ENCODE results near the gene GORASP2.

The GORASP2 gene

DNA sequence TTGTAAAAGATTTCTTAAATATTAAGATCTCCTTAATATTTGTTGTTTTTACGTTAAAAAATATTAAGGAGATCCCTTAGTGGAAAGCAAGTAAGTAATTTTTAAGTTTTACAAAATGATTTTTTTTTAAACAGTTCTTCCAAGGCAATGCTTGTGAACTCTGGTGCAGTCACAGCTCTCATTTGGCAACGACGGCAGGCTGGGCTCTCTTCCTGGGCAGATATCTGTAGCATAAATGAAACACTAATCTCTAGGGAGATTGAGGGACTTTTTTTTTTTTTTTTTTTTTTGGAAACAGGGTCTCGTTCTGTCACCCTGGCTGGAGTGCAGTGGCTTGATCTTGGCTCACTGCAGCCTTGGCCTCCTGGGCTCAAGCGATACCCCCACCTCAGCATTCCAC is 38.5 kb downstream of the GORASP2 start:
- no peak for DNase-seq

DNA sequence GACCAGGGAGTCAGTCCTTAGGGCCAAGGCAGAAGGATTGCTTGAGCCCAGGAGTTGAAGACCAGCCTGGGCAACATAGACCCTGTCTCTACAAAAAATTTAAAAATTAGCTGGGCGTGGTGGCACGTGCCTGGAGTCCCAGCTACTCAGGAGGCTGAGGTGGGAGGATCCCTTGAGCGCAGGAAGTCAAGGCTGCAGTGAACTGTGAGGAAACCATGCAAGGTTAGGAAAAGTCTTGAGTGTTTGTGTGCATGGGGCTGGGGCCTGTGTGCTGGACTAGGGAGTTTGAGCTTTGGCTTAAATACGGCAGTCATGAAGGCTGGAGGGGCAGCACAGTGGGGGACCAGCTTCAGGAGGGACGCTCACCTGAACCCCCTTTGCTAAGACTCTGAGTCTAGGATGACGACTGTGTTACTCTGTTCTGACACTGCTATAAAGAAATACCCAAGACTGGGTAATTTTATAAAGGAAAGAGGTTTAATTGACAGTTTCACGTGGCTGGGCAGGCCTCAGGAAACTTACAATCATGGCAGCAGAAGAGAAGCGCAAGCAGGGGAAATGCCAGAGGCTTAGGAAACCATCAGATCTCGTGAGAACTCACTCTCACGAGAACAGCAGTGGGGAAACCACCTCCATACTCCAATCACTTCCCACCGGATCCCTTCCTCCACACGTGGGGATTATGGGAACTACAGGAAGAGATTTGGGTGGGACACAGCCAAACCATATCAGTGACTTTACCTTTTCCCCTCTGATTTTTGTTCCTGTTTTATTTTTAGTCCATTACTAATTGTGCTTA is 39.4 kb downstream of the GORASP2 start:
- DNase-seq: no peak

DNA sequence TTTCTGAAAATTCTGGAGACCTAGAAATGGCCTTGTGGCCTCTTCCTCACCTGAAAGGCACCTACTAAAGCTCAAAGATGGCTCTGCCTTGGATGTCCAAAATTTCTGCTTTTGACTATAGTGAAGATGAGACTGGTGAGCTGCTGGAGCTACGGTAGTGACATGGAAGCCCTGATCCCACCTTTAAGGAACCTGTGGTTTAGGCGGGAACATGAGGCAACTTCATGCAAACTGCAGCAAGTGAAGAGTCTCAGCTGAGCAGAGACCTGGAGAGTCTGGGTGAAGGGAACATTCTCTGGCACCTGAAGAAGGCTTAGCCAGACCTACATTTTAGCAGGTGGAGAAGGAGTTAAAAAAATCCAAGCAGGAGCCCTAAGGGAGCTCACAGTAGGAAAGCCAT is 40.0 kb downstream of the GORASP2 start:
- DNase-seq: no peak

DNA sequence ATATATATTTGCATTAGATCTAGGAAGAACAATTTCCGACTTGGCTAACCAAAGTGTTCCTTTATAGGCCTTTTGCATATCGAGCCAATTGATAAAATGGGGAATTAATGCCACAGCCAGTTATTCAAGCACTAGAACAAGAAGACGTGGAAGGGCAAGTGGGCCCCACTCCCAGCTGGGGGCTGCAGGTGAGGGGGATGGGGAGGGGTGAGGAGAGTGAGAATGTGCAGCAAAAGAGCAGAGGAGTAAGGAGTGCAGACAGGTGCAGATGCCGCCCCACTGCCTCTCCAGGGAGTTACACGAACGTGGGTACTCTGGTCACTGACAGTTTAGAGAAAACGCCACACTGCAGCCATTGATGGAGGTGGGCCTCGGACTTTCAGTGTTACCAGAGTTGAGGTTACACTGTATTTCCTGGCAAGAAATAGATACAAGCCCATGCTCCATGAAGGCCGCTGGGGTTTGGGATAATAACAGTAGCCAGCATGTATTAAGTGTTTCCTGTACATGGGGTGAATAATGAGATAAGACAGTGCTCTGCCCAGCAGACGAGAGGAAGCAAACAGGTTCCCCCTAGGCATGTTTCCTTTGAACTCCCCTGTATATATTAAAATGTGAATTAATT is 40.9 kb downstream of the GORASP2 start:
- DNase-seq: no peak

DNA sequence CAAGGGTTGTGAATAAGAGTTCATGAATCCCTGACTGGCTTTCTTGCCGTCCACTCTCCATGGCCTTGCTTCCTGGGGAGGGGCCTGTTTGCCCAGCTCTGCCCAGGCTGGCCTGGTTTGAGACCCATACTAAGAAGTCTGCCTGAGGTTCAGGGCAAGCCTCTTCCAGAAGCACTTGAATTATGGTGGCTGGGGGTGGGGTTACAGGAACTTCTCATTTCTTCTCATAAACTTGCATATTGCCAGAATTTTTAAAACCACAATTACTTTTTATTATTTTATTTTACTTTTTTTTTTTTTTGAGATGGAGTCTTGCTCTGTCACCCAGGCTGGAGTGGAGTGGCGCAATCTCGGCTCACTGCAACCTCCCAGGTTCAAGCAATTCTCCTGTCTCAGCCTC is 42.0 kb downstream of the GORASP2 start:
- DNase-seq: no peak

DNA sequence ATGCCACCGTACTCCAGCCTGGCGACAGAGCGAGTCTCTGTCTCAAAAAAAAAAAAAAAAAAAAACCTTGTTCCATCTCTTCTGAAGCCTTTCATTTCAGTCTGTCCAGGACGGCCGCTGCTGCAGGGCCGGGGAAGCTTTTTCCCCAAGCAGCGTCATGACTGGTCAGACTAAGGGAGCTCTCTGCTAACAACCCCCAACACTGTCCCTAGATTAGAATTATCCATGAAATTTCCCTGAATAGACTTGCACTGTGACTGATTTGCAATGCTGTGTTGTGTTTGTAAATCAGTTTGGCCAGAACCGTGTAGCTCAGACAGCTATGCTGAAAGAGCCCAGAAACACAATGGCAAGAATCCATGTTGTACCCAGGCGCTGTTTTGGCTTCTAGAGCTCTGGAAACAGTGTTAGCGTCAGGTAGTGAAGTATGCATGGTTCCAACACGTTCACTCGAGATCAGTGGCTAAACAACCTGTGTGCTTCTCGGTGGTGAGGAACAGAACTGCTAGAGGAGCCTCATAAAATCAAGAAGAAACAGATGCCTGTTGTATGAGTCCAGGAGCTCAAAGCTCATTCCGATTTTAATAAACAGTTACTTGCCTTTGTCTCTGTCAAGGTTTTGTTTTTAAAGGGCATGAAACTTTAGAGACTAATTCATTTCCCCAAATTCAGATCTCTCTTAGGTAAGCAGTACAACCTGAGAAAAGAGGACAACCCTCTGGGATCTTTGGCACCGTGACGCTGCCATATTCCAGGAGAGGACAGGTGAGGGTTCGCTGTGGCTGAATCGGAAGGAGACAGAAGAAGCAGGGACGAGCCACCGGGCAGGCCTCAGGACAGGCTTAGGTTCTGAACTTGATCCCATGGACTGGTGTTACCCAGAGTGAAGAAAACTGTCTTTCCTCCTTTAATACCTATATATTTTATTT is 43.5 kb downstream of the GORASP2 start:
- no peak for DNase-seq

DNA sequence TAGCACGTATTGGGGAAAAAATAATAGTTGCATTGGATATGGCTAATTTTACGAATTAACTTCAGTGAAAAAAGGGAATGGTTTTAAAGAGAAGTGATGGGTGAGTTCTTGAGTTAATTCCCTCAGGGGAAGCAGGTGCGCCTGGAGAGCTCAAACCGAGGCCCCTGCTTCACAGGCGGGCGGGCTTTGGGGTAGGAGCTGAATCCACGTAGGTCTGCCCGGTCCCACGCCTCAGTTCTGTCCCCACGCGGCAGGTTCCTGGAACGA is 44.1 kb downstream of the GORASP2 start:
- DNase-seq: no peak

DNA sequence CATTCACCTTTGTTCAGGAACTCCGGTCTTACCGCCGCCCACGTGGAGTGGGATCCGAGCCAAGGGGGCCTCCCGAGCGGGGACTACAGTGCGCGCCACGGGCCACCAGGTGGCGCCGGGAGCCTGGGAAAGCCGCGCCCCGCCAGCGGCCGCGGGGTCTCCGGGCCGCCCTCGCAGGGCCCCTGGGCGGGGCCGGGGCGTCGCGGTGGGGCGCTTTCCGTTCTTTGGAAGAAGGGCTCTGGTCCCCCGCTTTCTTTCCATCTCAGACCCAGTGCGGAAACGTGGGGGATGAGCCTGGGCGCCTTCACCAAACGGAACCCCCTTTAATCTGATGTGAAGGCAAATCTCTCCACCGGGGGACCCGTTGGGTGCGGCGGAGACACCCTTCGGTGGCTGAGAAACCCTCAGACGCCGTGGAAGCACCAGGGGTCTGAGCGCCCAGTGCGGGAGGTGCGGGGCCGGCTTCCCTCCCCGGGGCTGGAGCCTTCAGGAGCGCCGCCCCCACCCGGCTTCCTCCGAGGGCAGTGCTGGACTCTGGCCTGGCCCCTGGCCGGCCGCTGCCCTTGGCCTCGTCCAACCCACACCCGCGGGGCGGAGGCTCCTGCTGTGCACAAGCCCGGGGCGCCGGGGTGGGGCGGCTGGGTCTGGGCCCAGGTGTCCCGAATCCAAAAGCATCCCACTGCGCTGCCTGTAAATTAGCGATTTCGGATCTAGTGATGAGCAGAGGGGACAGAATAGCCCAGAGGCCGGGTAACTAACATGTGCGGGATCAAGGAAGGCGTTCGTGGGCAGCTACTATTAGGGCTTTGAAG is 44.6 kb downstream of the GORASP2 start:
- DNase-seq: peak; percentile 86

DNA sequence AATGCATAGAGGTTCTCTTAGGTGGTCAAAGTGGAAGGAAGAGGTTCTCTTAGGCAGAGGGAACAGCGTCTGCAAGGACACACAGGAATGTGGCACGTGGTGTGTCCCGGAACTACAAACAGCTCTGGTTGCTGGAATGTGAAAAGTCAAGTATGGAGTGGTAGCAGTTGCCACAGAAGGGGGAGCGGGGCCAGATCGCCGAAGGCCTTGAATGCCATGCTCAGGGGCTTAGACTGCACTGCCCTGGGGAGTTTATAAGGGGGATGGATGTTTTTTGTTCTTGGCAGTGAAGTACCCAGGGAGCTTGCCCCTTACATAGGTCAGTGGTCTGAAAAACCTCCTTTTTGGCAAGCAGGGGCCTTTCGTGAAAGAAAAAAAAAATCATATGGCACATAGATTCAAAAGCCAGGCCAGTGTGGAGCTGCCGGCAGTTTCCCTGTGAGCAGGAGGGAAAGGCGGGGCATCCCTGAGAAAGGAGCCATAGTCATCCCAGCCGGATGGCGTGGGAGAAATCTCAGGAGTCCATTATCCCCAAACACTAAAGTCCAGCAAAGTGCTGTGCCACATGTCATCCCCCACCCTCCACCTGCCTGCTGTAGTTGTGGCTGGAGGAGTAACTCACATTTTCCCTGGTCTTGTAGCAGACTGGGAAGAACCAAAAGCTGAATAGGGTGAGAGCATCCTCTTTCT is 45.4 kb downstream of the GORASP2 start:
- DNase-seq: peak; percentile 90

DNA sequence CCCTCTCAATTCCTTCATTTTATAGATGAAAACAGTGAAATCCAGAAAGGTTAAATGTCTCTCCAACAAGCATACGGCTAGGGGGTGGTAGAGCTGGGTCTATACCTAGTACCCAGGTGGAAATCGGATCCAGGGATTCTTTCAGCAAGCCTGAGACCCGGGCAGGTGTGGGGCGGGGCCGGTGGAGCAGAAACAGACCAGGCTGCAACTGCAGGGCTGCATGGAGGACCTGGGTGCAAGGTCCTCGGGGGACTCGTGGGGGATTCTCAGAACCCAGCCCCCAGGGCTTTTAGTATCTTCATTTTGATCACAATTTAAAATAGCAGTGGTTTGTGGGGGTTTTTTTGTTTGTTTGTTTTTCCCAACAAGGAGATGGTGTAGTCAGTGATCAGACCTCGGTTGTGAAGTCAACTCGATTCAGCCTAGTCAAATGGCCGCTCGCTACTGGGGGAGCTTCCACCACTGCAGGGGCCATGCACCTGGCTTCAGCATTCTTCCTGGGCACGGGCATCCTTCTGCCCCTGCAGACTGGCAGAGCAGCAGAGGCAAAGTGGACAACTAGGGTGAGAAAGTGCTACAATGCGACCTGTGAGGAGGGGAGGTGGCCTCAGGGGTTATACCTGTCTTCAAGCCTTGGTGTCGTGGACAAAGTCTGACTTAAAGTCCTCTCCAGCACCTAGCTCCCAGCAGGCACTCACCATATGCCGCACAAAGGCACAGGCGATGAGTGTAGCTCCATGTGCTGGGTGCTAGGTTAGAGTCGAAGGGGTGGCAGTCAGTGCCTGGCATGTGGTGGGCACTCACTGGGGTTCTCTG is 46.3 kb downstream of the GORASP2 start:
- DNase-seq: no peak

DNA sequence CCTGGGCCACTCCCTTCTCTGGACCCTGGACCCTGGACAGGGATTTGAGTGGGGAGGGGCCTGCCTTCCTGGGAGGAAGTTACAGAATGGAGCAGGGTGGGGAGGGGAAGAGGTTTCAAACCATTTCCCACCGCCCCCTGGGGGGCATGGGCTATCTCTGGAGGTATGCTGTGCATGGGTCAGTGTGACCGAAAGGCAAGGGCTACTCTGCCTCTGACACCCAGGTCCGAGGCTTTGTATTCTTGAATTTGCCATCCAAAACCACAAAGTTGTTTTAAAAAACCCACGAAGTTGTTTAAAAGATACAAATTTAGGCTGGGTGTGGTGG is 46.9 kb downstream of the GORASP2 start:
- DNase-seq: no peak

DNA sequence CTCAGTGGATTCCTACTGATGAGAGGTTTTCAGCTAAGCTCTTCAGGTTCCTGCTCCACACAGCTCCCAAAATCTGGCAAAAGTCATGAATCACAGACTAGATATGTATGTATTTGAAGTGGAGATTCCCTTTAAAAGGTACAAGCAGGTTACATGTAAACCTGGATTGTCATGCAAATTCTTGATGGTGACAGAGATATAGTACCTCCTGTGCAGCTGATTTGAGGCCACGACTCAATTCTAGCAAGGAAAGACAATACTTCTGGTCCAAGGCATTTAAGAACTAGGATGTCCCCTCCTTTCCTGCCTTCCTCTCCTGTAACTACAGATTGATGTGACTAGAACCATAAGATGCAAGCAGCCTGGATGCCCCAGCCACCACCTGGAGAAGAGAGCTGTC is 55.0 kb downstream of the GORASP2 start:
- no peak for DNase-seq

DNA sequence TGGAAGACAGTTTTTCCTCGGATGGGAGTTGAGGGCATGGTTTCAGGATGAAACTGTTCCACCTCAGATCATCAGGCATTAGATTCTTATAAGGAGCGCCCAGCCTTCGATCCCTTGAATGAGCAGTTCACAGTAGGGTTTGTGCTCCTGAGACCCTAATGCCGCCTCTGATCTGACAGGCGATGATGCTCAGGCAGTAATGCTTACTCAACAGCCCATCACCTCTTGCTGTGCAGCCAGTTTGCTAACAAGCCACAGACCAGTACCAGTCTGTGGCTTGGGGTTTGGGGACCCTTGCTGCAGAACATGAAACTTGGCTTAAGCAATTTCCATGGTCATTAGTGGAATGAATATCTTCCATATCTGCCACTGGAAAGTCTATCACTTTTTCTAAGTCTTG is 56.4 kb downstream of the GORASP2 start:
- DNase-seq: no peak

DNA sequence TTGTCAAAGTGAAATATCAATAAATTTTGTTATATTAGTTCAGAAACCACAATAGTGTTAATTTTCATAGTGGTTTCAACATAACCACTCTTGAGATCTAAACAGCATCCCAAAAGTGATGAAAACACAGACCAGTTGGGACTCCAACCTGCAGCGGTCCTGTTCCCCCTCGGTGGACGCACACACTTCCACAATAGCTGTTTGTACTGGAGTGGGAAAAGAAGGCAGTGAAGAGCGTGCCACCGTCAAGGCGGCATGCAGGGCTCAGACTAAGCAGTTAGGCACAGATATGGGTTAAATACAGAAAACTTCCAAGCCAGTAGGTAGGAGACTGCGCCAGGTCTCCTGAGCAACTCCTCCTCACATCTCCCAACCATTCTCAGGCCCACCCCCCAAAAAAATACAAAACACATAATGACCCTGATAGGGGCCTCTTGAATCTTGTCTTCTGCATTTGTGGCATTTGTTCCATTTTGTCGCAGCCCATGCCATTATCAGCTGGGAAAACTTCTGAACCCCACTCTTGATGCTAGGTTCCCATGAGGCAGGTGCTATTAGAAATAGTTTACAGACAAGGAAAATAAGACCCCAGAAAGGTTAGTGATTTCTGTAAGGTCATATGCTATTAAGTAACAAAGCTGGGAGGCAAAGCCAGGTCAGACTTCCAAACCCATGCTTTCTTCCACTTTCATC is 57.7 kb downstream of the GORASP2 start:
- DNase-seq: no peak

DNA sequence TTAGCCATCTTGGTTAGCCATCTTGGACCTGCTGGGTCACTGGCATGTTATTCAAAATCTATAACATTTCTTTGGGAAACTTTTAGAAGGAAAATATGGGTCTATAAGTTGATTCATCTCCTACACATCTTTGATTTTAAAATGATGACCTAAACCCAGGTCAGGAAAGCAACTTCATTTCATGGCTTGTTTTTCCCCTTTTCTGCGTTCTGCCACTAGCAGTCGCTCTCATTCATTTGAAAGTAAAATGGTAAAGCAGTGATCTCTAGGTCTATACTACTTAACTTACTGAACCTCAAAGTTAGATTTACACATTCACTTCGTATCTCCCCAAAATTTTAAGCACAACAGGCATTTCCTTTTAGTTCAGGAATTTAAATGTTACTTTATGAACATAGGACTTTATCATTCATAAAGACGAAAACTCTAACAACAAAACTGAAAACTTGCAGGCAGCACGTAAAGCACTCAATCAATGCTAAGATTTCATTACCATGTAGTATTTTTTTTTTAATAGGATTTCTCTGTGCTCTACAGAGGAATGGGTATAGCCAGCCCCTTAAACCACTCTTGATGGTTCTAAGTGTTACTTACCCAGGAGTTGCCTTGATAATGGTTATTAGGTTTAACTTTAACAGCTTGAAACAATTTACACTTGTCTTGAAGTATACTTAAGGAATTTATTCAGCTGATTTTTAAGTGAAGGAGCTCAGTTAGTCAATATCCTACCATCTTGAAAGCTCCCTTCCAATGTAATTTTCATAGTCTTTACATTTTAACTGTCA is 62.5 kb downstream of the GORASP2 start:
- DNase-seq: no peak

DNA sequence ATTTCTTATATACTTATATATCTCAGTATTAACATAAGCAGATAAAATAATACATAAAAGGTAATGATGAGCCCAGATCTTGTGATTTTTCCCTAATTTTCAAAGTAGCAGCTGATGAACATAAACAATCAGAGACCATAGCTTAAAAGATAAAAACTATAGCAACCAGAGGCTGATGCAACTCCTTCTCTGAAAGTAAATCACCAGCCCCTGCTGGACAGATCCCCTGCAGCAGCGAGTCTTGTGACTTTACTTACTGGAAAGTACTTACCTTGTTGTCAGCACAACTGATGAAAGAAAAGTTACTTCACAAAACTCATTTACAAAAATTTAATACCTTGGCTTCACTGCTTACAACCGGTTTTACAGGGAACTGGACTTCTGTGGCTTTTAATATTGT is 67.3 kb downstream of the GORASP2 start:
- no peak for DNase-seq

DNA sequence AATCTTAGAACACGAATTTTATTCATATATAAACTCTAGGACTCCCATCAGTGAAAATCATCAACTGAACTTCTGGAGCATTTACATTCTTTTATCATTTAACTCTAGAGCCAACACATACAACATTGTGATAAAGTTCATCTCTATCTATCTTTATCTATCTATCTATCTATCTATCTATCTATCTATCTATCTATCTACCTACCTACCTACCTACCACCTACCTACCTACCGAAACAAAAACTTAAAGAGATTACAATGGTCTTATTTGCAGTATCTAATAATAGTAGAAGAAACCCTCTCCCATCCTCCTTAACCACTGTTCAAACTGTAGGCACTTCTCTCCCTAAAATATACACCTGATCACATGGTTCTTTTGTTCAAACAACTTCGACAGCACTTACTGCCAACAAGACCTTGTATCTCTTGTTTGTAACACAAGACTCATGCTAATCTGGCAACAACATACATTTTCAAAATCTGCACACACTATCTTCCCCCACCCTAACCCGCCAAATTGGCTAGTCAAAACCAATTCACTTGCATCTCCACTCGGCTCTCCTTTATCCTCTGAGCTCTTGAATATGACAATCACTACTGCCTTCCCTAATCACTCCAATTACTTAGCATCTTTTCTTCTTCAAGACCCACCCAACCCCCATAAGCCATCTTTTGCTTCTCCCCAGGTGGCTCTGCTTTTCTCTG is 69.0 kb downstream of the GORASP2 start:
- no peak for DNase-seq

DNA sequence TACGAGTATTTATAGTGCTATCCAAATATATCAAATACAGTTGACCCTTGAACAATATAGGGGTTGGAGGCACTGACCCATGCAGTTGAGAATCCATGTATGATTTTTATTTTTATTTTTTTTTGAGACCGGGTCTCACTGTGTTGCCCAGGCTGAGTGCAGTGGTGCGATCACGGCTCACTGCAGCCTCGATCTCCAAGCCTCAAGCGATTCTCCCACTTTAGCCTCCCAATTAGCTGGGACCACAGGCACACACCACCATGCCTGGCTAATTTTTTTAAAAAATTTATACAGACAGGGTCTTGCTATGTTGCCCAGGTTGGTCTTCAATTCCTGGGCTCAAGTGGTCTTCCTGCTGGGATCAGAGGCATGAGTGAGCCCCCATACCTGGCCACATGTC is 70.6 kb downstream of the GORASP2 start:
- no peak for DNase-seq

DNA sequence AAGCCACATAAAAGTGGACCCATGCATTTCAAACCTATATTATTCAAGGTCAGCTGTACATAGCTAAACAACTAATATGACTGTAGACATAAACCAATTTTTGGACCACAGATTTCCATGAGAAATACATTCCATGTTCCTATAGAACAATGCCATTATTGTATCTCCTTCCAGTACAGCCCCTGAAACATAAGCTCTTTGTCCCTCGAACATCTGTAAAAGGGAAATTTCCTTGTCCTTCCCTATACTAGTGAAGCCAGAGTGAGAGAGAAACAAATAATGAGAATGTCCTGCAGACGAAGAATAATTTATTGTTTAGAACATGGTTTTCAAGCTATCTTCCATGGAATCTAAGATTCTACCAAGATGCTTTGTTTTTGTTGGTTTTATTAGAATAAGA is 75.3 kb downstream of the GORASP2 start:
- no peak for DNase-seq

DNA sequence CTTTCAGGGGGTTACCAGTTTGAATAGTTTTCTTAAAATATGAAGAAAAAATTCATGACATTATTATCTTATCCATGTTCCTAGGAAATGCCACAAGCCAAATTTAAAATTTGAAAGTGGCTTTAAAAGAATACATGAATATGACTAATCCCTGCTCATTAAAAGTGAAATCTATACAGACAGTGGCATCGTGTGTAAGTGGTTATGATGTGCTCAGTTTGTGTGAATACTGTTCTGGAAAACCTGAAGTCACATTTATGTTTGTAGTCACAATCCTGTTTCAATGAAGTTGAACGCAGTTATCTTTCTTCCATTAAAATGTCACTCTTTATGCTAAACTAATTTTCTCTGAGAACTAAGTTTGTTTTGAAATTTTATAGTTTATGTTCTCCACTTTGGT is 75.8 kb downstream of the GORASP2 start:
- no peak for DNase-seq
